SU-DHL-6 (cell line): ENCODE data around the gene KCNF1.
"Not testable (repeated sequence)": the region's sequence is repeated elsewhere in the genome, so short reads cannot be mapped to it uniquely, and the experiment has no call there.

Experiments used
- H2AFZ ChIP-seq: fragments of 200-600 bp; sonication (generic); 2 replicates; pipeline ENCODE4 v1.6.1; 2014; ENCODE audit warnings: low read depth, mild to moderate bottlenecking, moderate library complexity, mixed read lengths, antibody characterized with exemption, low read length; ENCODE audit not compliant: severe bottlenecking
- H3F3A ChIP-seq: fragments of 200-600 bp; shearing (Covaris generic); 2 replicates; pipeline ENCODE4 v1.6.0; 2016; ENCODE audit warnings: antibody characterized with exemption, mild to moderate bottlenecking; ENCODE audit not compliant: insufficient read depth
- H3K27ac ChIP-seq: fragments of 200-600 bp; sonication (generic); 2 replicates; pipeline ENCODE4 v1.5.1; 2016; ENCODE audit warnings: low read depth, mild to moderate bottlenecking, low read length, moderate library complexity, mixed read lengths
- H3K27me3 ChIP-seq: fragments of 200-600 bp; sonication (generic), shearing (Covaris generic); 2 replicates; pipeline ENCODE4 v1.6.0; 2014; ENCODE audit warnings: mild to moderate bottlenecking, low read length
- H3K36me3 ChIP-seq: fragments of 200-600 bp; sonication (generic); 2 replicates; pipeline ENCODE4 v1.6.1; 2014; ENCODE audit warnings: mild to moderate bottlenecking, low read length, mixed read lengths
- H3K4me2 ChIP-seq: fragments of 300-600, 200-600 bp; shearing (Covaris generic), sonication (generic); 2 replicates; pipeline ENCODE4 v1.6.0; 2014; ENCODE audit warnings: low read length, low read depth, mild to moderate bottlenecking; ENCODE audit not compliant: poor library complexity, severe bottlenecking
- H3K4me3 ChIP-seq: fragments of 200-600 bp; sonication (generic); 2 replicates; pipeline ENCODE4 v1.5.1; 2014; ENCODE audit warnings: antibody characterized with exemption, low read length, mild to moderate bottlenecking, mixed read lengths; ENCODE audit not compliant: insufficient read depth, poor library complexity, severe bottlenecking
- H3K79me2 ChIP-seq: fragments of 200-600 bp; sonication (generic); 2 replicates; pipeline ENCODE4 v1.6.1; 2014; ENCODE audit warnings: mild to moderate bottlenecking, low read length, moderate library complexity; ENCODE audit not compliant: insufficient read depth
- H3K9ac ChIP-seq: fragments of 200-600 bp; sonication (generic); 2 replicates; pipeline ENCODE4 v1.7.0; 2014; ENCODE audit warnings: mild to moderate bottlenecking, low read length
- H3K9me2 ChIP-seq: fragments of 200-600 bp; sonication (generic); replicated peaks from 2 replicates; pipeline ENCODE4 v1.6.1; 2014; ENCODE audit warnings: low read length; ENCODE audit not compliant: insufficient read depth
- H3K9me3 ChIP-seq: fragments of 200-600 bp; sonication (generic); 2 replicates; pipeline ENCODE4 v1.6.1; 2014; ENCODE audit warnings: low read length, mixed read lengths; ENCODE audit not compliant: insufficient read depth
- H4K20me1 ChIP-seq: fragments of 200-600 bp; sonication (generic); 2 replicates; pipeline ENCODE4 v1.6.1; 2014; ENCODE audit warnings: low read depth, mild to moderate bottlenecking, antibody characterized with exemption, low read length, moderate library complexity, mixed read lengths
- CTCF ChIP-seq: fragments of 200-600 bp; sonication (generic); IDR thresholded peaks from one replicate; pipeline ENCODE4 v1.5.1; 2017; ENCODE audit warnings: antibody characterized with exemption, mild to moderate bottlenecking, low read length, moderate library complexity; ENCODE audit not compliant: insufficient read depth, poor library complexity, severe bottlenecking
- EZH2phosphoT487 ChIP-seq: fragments of 200-600 bp; sonication (generic), shearing (Covaris generic); conservative IDR thresholded peaks from 2 replicates; pipeline ENCODE4 v1.6.1; 2018; ENCODE audit warnings: mild to moderate bottlenecking, antibody characterized with exemption, low read length, moderate library complexity, mixed read lengths

The KCNF1 gene

GRCh38 chr2:10954856-10955818, 43.4 kb downstream of the KCNF1 start:
- Histone ChIP-seq H3K4me2 (no peak overlapping the region), H3K9me3 (peaks cover 4% of the 10 kb centered on the region; the same call in 1 of the 2 replicates), H3K9me2 (no peaks in the 10 kb centered on the region), H3K27me3 (no peaks in the 10 kb centered on the region), H3K79me2 (no peaks in the 10 kb centered on the region), H3K9ac (no peak overlapping the region), H3K27ac (no peak overlapping the region), H4K20me1 (no peaks in the 10 kb centered on the region), H2AFZ (no peak overlapping the region), H3K36me3 (no peaks in the 10 kb centered on the region), H3F3A (0 out of 2 replicates have a peak, but pooled peaks cover 2% of the 10 kb centered on the region), H3K4me3 (no peak overlapping the region)
- no peak for TF ChIP-seq CTCF
- no peak for TF ChIP-seq EZH2phosphoT487

- Histone ChIP-seq H3K79me2 (no peaks in the 10 kb centered on the region), H3K9me2 (no peaks in the 10 kb centered on the region), H3K27ac (no peak overlapping the region), H3F3A (0 out of 2 replicates have a peak, but pooled peaks cover 2% of the 10 kb centered on the region), H2AFZ (no peak overlapping the region), H3K9me3 (peaks cover 4% of the 10 kb centered on the region; the same call in 1 of the 2 replicates), H3K4me3 (no peak overlapping the region), H3K4me2 (no peak overlapping the region), H3K36me3 (no peaks in the 10 kb centered on the region), H3K27me3 (no peaks in the 10 kb centered on the region), H4K20me1 (no peaks in the 10 kb centered on the region), H3K9ac (no peak overlapping the region)
- TF ChIP-seq CTCF, result no peak
- TF ChIP-seq EZH2phosphoT487, result no peak
These were observed 44.5 kb downstream of the KCNF1 start for GRCh38 chr2:10956006-10956790.

- Histone ChIP-seq H3K4me3 (no peak overlapping the region), H4K20me1 (no peaks in the 10 kb centered on the region), H3K9me2 (no peaks in the 10 kb centered on the region), H3K9ac (no peak overlapping the region), H2AFZ (no peak overlapping the region), H3K4me2 (no peak overlapping the region), H3K9me3 (peaks cover 4% of the 10 kb centered on the region; the same call in 1 of the 2 replicates), H3K36me3 (no peaks in the 10 kb centered on the region), H3K79me2 (no peaks in the 10 kb centered on the region), H3F3A (0 out of 2 replicates have a peak, but pooled peaks cover 2% of the 10 kb centered on the region), H3K27ac (no peak overlapping the region), H3K27me3 (no peaks in the 10 kb centered on the region)
- TF ChIP-seq EZH2phosphoT487, result no peak
- TF ChIP-seq CTCF, result no peak
These were observed 45.7 kb downstream of the KCNF1 start for GRCh38 chr2:10957391-10957790.

GRCh38 chr2:10958452-10958851, 46.7 kb downstream of the KCNF1 start:
- H4K20me1 ChIP-seq, H3K36me3 ChIP-seq, H3K4me2 ChIP-seq, H3K9me2 ChIP-seq, H3K9ac ChIP-seq, H3F3A ChIP-seq, H3K9me3 ChIP-seq, H3K27ac ChIP-seq, H2AFZ ChIP-seq, H3K27me3 ChIP-seq, H3K79me2 ChIP-seq, H3K4me3 ChIP-seq: not testable (repeated sequence)
